A549 treated with Mapracorat at 1 μM for 4 hours (cell line): ENCODE results near the gene NEUROG2. TPM values are rescaled to one million over a fixed set of nuclear protein-coding genes. Genes with fewer than 3 reads are reported as not detected.

ENCODE experiments used
- total RNA-seq: library from RNA; stranded (reverse); fragments of 200-300 nt; extraction: Qiagen RNA extraction; gene quantifications from 5 replicates; pipeline ENCODE4 v1.2.3, GENCODE V29; 2022

The NEUROG2 gene
- not detected in 5 replicates for total RNA-seq

DNA sequence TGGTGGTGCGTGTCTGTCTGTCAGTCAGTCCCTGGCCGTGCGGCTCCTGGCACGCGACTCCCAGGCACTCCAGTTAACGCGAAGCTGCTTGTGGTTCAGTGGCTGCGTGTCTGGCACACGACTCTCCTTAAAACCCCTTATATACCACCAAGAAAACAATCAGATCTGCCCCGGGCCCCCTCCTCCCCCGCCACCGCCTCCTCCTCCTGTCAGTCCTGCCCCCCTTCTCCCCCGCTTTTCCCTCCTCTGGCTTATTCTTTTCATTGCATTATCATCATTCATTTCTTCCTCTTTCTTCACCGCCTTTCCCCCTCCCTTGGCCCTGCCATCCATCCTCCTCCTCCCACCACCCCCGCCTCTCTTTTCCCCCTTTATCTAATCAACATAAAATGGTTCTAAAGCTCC, at the start of gene NEUROG2:
NEUROG2 (minus strand) TSS at position 115 of the 405 bp plus-strand sequence. CDS start 705 bp downstream, outside the sequence.

Other genes starting within 250 kb of the NEUROG2 start
- 2.3 to 5.0 TPM (median 4.4 TPM) in 5 replicates for gene TIFA, start 230.3 kb downstream of the NEUROG2 start, total RNA-seq
- 1.6 to 3.3 TPM (median 1.9 TPM) in 5 replicates for gene ALPK1, start 218.8 kb downstream of the NEUROG2 start, total RNA-seq
- 3.0 to 3.4 TPM (median 3.3 TPM) in 5 replicates for gene ZGRF1, start 120.7 kb upstream of the NEUROG2 start, total RNA-seq
- gene LARP7, start 121.0 kb upstream of the NEUROG2 start, total RNA-seq, result 25.0 to 34.4 TPM (median 25.8 TPM) in 5 replicates